HK-2 (cell line): ENCODE measurements around the gene ING5.
A peak's percentile ranks its signal among the peaks of the same experiment; 100 is the strongest.
"Not testable (repeated sequence)": the region's sequence is repeated elsewhere in the genome, so short reads cannot be mapped to it uniquely, and the experiment has no call there.

ENCODE experiments used
- DNase-seq: peaks from one replicate; pipeline ENCODE4 v3.0.0-alpha.2; 2018; ENCODE audit not compliant: unreplicated experiment

The ING5 gene

DNA sequence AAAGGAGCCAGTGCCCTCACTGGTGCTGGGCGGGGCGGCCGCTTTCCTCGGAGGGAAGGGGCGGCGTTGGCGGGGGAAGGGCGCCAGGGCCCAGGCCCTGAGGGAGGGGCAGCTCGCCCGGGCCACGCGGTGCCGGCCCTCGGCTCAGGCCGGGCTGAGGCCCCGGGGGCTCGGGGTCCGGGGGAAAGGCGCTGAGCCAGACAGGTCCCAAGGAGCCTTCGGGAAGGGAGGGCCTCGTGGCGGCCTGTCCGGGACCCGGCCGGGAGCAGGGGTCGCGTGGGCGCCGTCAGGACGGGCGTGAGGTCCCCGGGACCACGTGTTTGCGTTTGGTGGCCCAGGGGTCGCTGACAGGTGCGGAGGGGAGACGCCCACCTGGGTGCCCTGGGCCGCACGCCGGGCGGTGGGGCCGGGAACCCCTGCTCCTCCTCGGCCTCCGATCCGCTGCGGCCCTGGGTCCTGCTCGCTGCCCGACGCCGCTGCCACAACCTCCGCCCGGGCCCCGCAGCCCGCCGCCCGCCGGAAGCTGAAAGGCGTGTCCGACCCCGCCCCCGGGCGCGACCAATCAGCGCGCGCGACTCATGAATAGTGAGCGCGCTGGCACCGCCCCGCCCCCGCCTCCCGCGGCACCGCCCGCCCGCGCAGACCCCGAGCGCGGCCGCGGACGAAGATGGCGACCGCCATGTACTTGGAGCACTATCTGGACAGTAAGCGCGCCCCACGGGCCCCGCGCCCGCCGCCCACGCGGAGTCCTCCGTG lies at the start of gene ING5:
ING5 (plus strand) TSS at position 641 of the 756 bp plus-strand sequence; CDS start at position 668, 27 bp downstream.
- DNase-seq: peak; percentile 97

DNA sequence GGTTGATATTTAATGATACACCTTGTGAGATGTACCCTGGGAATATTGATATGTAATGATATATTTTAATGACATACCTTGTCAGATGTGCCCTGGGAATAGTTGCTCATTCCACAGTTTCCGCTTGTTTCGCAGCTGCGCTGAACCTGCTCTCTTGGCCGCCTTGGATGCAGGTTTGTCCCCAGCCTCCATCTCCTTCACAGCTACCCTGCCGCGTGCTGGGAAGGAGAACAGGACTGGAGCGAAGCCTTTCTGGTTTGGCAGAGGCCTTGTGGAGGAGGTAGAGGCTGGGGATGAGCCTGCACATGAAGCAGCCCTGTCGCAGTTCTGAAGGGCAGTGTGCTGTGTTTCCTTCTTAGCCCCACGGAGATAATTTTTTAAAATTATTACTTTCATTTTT lies 49.7 kb upstream of the ING5 start:
- no peak for DNase-seq

DNA sequence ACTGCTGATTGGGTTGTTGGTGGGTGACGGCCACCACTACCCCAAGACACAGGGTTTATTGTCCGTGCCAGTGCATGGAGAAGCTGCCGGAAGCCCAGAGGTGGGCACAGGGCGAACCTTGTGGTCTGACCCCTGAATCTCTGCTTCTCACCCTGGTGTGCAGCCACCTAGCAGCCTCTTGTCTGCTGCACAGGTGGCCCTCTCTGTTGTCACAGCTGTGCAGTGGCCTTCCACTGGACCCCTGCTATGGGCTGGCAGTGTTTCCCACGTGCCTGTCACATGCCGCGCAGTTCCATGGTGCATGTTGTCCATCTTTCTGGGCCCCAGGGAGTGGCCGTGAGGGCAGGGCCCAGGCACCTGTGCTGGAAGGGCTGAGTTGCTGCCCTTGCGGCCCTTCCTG lies 49.1 kb upstream of the ING5 start:
- DNase-seq: no peak

DNA sequence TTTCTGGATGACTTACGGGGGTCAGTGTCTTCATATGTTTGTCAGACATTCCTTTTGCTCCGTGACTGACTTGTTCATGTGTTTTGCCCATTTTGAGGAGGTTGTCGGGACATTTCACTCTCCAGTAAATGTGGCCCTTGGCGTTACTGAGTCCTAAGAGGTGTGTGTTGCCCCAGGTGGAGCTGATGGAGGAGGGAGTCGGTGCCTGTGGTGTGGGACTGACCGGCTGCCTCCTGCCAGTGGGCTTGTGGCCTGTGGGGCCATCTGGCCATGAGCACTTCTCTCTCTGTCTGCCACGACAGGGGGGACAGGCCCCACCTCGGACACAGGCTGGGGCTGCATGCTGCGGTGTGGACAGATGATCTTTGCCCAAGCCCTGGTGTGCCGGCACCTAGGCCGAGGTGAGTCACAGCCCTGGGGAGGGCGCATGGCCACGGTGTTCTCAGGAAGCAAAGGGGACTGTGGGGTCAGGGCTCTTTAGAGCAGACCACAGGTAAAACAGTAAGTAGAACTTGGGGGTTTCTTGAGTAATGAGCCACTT lies 48.6 kb upstream of the ING5 start:
- DNase-seq: no peak

DNA sequence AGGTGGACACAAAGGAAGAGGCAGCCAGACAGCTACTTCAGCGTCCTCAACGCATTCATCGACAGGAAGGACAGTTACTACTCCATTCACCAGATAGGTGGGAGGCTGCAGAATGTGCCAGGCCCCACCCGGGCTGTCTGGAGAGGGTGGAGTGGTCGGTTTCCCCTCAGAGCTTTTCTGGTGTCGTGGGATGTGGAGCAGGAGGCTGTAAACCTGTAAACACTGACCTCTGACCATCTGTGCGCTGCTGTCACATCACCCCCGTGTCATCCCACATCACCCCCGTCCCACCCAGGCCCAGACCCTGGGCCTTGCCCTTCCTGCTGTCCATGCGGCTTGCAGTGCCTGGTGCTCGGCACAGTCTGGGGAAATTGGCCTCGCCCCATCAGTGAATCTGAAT lies 47.3 kb upstream of the ING5 start:
- DNase-seq: no peak

DNA sequence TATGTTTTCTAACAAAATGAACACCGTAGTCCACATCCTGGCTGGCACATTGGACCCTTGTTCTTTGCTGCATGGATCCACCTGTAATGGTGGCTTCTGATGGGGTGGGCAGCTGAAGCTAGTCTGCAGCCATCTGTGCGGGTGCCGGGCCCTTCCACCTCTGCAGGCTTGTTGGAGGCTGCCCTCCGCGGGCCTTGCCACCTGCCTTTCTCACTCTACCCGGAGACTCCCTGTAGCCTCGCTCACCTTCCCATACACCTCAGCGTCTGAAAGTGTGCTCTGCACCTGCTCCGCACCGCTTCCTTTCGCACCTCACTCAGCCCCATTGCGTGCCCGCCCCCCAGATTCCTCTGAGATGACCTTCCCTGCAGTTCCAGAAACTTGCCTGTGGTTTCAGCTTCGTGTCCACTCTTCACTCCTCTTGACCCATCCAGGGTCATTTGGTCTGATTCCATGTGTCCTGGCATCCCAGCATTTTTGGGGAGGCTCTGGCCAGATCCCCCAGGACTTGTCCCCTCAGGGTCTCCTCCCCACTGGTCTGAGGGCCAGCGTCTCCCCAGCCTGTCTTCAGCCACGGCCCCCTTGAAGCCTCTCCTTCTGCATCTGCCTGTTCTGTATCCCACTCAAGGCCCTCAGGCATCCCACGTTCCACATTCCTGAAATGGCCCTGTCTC lies 46.2 kb upstream of the ING5 start:
- DNase-seq: no peak

DNA sequence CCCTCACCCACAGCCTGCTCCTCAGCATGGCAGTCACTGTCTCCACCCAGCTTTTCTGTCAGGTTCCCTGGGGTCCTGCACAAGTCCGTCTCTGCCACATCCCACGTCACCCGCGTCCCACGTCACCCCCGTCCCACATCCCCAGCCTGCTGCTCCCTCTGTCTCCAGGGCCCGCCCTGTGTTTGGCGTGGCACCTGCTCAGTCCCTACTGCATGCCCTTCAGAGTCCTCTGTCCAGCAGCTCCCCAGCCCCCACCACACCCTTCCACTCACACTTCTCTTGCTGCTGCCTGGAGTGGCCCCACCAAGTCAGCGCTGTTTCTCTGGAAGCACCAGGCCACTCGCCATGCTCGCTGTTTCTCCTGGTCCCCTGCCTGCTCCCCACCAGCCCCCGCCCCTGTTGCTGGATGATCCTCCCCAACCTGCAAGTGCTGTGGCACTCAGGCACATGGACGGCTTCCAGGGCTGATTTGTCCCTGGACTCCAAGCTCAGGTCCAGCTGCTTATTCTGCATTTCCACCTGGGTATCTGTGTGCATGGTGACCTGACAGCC lies 45.6 kb upstream of the ING5 start:
- no peak for DNase-seq

DNA sequence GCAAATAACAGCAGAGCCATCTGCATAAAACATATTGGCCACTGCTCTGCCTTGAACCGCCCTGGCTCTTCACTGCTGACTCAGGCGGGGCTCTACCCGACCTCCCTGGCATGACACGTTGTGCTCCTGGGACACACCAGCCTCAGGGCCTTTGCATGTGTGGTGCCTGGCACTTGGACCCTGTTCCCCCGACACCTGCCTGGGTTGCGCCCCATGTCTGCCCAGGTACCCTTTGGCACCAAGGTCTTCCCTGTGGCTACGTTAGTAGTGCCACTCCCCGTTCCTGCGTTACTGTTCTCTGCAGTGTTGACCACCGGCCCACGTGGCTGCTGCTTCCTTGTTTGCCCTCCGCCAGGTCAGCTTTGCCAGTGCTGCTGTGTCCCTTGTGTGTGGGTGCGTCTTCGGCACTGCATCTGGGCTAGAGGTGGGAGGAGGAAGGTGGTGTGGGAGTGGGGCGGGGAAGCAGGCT lies 44.0 kb upstream of the ING5 start:
- DNase-seq: no peak

DNA sequence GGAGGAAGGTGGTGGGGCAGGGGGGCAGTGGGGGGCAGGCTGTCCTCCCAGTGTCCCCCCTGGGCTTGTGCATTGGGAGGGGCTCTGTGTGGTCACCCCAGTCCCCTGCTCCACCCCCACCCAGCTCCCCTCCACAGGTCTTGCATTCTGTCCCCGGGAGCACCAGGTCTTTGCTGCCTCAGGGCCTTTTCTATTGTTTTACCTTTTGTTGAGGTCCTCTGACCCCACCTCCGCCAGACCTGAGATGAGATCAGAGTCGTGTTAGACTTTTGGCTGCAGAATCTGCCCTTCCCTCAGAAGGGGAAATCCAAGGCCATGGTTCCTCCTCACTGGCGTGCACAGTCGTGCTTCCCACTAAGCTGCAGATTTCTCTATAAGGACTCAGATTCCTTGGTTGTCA lies 43.5 kb upstream of the ING5 start:
- no peak for DNase-seq

DNA sequence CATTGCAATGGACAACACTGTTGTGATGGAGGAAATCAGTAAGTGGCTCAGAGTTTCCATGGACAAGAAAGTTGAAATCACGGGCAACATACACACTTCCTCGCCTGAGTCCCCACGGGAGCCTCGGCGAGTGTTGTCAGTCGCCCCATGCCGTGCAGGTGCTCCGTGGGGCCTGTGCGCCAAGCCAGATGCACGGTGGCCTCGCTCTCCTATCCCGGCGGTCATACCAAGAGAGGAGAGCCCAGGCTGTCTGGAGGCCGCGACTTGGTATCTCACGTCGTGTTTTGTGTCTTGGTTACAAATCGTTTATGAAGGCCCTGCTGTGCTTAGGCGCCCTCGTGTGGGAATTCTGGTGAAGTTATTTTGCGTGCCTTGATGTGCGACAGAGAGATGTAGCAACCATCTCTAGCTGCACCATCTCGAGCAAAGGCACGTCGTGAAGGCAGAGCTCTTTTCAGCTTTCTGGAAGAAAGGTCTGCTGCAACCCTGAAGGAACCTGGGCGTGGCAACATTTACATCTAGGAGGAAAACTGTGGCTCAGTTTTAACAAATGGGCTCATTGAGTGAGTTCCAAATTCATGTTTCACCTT lies 42.6 kb upstream of the ING5 start:
- DNase-seq: no peak

DNA sequence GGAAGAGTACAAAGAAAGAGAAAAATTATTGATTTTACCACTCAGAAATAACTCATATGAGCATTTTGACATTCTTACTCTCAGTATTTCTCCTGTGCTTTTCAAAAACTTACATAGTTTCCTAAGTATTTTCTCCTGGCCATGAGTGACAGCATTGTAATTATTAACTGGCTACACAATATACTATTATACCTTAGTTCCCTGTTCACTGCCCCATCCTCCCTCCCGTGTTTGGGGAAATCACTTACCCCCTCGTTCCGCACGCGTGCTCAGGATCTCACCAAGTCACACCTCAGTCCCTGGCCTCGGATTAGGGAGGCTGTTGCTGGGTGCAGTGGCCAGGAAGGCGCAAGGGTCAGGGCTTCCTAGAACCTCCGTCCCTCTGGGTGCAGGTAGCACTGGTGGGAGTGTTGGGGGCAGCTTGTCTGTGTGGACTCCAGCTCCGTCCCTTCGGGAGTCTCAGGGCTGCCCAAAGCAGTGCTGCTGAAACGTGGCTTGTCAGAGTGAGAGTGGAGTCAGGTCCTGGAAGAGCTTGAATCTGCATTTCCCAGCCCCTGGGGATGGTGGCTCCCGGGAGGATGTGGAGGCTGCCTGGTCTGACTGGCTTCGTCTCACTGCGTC lies 41.1 kb upstream of the ING5 start:
- no peak for DNase-seq

DNA sequence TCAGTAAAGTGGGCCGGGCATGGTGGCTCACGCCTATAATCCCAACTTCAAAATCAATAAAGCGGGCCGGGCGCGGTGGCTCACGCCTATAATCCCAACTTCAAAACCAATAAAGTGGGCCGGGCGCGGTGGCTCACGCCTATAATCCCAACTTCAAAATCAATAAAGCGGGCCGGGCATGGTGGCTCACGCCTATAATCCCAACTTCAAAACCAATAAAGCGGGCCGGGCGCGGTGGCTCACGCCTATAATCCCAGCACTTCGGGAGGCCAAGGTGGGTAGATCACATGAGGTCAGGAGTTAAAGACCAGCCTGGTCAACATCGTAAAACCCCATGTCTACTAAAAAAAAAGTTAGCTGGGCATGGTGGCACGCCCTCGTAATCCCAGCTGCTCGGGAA lies 39.1 kb upstream of the ING5 start:
- not testable (repeated sequence) for DNase-seq

DNA sequence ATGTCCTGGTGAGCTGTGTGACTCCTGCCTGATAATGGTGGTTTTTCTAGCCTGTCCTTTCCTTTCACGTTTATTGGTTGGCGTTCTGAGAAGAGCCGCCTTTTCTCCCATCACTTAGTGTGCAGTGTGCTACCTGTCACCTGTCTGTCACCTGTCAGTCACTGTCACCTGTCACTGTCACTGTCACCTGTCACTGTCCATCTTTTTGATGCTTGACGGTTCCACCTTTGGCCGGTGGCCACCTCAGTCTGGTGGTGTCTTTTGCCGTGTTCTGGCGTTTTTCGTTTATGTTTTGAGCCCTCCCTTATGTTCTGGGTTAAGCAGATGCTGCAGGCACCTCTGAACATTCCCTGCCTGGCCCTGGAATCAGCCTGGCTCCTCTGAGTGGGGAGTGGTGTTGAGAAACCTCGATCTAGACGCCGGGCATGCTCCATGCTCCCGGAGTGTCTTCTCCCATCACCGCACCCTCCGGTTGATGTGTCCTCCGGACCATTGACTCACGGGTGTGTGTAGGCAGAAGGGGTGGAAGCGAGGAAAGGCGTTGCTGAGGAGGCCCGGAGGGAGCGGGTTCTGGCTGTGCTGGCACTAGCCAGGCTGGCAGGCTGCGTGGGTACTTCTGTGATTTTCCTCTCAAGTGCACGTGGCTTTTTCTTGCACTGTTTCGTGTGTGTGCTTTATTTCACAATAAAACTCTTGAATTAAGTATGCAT lies 36.0 kb upstream of the ING5 start:
- no peak for DNase-seq

DNA sequence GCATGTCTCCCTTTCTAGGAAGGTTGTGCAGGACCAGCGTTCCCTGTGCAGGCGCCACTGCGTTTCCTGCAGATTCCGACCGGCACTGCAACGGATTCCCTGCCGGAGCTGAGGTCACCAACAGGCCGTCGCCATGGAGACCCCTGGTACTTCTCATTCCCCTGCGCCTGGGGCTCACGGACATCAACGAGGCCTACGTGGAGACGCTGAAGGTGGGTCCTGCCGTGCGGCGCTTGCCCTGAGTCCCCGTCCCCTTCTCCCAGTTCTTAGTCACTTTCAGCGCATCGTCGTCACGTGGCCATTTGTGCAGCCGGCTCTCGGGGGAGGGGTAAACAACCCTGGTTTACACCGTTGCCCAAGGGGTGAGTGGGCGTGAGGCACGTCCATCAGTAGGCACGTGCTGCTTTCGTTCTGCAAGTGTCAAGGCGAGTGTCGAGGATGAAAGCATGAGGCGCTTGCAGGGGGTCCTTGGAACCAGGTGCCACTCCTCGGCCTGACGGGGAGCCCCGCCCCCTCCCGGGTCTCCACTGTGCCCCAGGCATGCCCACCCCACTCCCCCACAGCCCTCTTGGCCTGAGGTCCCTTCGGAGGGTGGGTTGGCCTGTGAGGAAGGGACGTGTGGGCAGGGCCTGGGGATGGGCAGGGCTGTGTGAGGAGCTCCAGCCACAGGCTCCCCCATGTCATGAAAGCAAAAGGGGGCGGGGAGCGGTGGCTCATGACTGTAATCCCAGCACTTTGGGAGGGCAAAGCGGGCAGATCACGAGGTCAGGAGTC lies 35.0 kb upstream of the ING5 start:
- DNase-seq: no peak

DNA sequence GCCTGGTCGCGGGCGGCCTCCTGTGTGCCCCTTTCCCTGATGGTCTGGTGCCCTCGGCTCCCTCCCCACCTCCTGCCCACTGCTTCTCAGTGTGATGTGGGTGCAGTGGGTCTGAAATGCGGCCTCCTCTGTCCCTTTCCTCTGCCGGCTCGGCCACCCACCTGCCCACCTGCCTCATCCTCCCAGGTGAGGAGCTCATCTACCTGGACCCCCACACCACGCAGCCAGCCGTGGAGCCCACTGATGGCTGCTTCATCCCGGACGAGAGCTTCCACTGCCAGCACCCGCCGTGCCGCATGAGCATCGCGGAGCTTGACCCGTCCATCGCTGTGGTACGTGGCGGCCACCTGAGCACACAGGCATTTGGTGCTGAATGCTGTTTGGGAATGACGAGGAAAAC lies 33.5 kb upstream of the ING5 start:
- DNase-seq: no peak

DNA sequence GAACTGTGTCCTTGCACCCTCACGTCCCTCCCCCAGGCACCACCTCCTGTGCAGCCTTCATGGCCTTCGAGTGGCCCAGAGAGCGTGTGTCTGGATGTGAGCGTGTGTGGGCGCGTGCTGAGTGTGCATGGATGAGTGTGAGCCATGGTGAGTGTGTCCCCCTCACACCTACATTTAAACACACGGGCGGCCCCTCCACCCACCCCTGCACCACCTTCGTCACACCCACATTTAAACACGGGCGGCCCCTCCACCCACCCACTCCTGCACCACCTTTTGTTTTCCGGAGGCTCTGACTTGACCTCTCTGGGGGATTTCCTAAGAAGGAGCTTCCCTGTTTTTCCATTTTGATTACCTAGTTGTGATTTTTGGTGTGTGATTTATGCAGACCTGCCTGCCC lies 33.0 kb upstream of the ING5 start:
- no peak for DNase-seq

DNA sequence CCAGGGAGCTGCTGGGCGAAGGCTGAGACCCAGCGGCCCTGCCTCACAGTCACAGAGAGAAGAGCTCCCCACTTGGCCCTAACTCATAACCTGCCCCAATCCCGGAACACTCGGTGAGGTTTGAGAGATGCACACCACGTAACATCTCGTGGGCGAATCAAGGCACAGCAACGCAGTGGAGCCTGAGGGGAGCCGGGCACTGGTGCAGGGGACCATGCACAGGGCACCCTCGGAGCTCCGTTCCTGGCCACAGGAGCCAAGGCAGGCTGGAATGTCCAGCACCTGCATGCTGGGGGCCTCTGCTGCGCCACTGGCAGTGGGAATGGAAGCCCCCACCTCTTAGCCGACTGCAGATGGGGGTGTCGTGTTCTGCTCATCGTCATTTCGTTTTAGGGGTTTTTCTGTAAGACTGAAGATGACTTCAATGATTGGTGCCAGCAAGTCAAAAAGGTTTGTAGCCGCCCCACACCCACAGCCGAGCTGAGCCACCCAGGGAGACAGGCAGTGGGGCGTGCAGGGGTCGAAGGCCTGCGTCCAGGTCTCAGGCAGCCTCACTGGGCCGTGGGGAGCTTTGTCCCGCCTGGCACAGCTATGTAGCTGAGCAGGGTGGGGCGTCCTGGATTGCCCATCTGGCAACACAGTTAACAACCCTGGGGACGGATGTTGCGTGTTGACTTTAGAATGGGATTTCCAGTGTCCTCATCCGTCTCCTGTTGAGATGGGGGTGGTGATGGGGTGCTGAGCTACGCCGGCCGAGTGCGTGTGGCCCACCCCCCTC lies 31.3 kb upstream of the ING5 start:
- DNase-seq: no peak

DNA sequence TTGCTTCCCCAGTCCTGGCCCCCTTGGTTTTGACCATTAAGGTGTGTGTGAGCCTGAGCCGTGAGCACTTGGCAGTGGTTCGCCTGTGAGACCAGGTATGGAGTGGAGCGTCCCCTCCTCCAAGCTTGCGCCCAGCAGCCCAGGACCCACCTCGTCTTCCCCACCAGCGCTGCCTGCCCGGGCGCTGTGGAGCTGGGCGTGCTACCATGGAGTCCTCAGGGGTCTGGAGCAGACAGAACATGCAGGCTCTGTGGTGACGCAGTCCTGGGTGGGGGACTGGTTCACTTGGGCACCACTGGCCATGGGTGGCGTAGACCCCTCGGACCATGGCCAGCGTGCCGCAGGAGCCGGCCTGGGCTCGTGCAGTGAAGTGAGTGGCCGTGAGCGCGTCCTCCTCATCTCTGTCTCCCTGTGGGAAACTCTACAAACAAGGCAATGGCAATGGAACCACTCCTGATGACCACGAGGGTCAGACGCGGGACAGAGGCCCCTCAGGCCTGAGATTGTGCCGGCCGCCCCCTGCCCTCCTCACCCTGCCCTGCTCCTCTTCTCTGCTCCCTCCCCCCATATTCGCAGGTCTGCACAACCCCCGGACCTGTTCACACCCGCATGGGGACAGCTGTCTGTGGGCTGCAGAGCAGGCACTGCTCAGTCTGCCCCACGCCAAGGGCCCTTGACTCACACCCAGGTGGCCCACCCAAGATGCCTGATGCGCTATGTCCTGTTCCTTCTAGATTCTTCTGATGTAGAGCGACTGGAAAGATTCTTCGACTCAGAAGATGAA lies 30.2 kb upstream of the ING5 start:
- no peak for DNase-seq
